PC-3 (cell line): ENCODE results near the gene ZNF839. TPM values are rescaled to one million over a fixed set of nuclear protein-coding genes. Genes with fewer than 3 reads are reported as not detected.

ENCODE experiments used
- ATAC-seq: fragments of 200-7000 bp; cut with Tn5 transposase; 2 replicates; pipeline ENCODE4 v1.9.1; 2020; ENCODE audit warnings: mild to moderate bottlenecking, moderate library complexity
- BruUV-seq: library from RNA; stranded (reverse); fragments of 400-500 nt; replicated peaks from 2 replicates; lab custom pipeline; 2021; lab: Mats Ljungman, UMichigan
- CTCF ChIA-PET: fragments of 300-600 bp; sonication (Branson Sonifier 250); formaldehyde crosslinking; loops from one replicate; lab custom pipeline; 2022; ENCODE audit warnings: antibody characterized with exemption; lab: Charles Lee
- POLR2A ChIA-PET: fragments of 300-600 bp; sonication (Branson Sonifier 250); formaldehyde crosslinking; loops from one replicate; lab custom pipeline; 2022; ENCODE audit warnings: antibody characterized with exemption; ENCODE audit not compliant: unreplicated experiment; lab: Charles Lee
- DNase-seq: peaks from one replicate; pipeline ENCODE4 v3.0.0-alpha.2; 2015
- H2AFZ ChIP-seq: fragments of 300-600 bp; sonication (generic); 2 replicates; pipeline ENCODE4 v1.6.0; 2016; ENCODE audit warnings: antibody characterized with exemption, low read length
- H3F3A ChIP-seq: fragments of 300-600 bp; sonication (generic); one replicate; pipeline ENCODE4 v1.6.0; 2017; ENCODE audit warnings: antibody characterized with exemption, low read length, control low read depth, mild to moderate bottlenecking; ENCODE audit not compliant: unreplicated experiment
- H3K27ac ChIP-seq: fragments of 300-600 bp; sonication (generic); 2 replicates; pipeline ENCODE4 v1.5.1; 2016; ENCODE audit warnings: mild to moderate bottlenecking, low read length
- H3K27me3 ChIP-seq: fragments of 300-600 bp; sonication (generic); 2 replicates; pipeline ENCODE4 v1.6.1; 2016; ENCODE audit warnings: low read length, mixed read lengths
- H3K36me3 ChIP-seq: fragments of 300-600 bp; sonication (generic); 2 replicates; pipeline ENCODE4 v1.6.1; 2016; ENCODE audit warnings: low read depth, mixed run types, low read length, mixed read lengths
- H3K4me1 ChIP-seq: fragments of 300-600 bp; sonication (generic); 2 replicates; pipeline ENCODE4 v1.5.1; 2016; ENCODE audit warnings: low read length; ENCODE audit not compliant: insufficient read depth
- H3K4me2 ChIP-seq: fragments of 300-600 bp; sonication (generic); 2 replicates; pipeline ENCODE4 v1.6.0; 2016; ENCODE audit warnings: low read length
- H3K4me3 ChIP-seq: fragments of 300-600 bp; sonication (generic); 2 replicates; pipeline ENCODE4 v1.5.1; 2016; ENCODE audit warnings: mild to moderate bottlenecking, low read length, mixed read lengths
- H3K79me2 ChIP-seq: fragments of 300-600 bp; sonication (generic); 2 replicates; pipeline ENCODE4 v1.6.1; 2017; ENCODE audit warnings: low read length, mixed read lengths
- H3K9ac ChIP-seq: fragments of 300-600 bp; sonication (generic); 2 replicates; pipeline ENCODE4 v1.6.0; 2016; ENCODE audit warnings: mild to moderate bottlenecking, low read length
- H3K9me2 ChIP-seq: fragments of 300-600 bp; sonication (generic); replicated peaks from 2 replicates; pipeline ENCODE4 v1.6.1; 2016; ENCODE audit warnings: mixed run types, low read length, mixed read lengths
- H3K9me3 ChIP-seq: fragments of 300-600 bp; sonication (generic); 2 replicates; pipeline ENCODE4 v1.6.1; 2016; ENCODE audit warnings: low read length, mixed read lengths
- H4K20me1 ChIP-seq: fragments of 300-600 bp; sonication (generic); 2 replicates; pipeline ENCODE4 v1.6.1; 2016; ENCODE audit warnings: low read length, mixed read lengths
- EZH2 ChIP-seq: fragments of 300-600 bp; sonication (generic); IDR thresholded peaks from one replicate; pipeline ENCODE4 v1.6.1; 2017; ENCODE audit warnings: antibody characterized with exemption, mild to moderate bottlenecking, low read length; ENCODE audit not compliant: unreplicated experiment
- EZH2phosphoT487 ChIP-seq: fragments of 300-600 bp; sonication (generic); IDR thresholded peaks from 2 replicates; pipeline ENCODE4 v1.6.1; 2018; ENCODE audit warnings: mild to moderate bottlenecking, antibody characterized with exemption, low read length, borderline replicate concordance
- intact Hi-C: fragments of 100-400 bp; cut with micrococcal nuclease; formaldehyde crosslinking; loops from 2 replicates; pipeline ENCODE4 v1.9.0; 2023
- total RNA-seq: library from RNA; depleted of rRNA; stranded (reverse); fragments of >200 nt; gene quantifications from 2 replicates; pipeline ENCODE4 v1.2.3, GENCODE V29; 2014
- TF ChIP-seq, protein P1 (sequence below): fragments of 300-600 bp; sonication (generic); conservative IDR thresholded peaks from 2 replicates; pipeline ENCODE4 v1.5.1; 2017; ENCODE audit warnings: antibody characterized with exemption, low read depth, mild to moderate bottlenecking, low read length

ZNF839 gene
- total RNA-seq, 1 experiment from 2014 or later = 13.2 TPM

- TF ChIP-seq, protein P1, sequence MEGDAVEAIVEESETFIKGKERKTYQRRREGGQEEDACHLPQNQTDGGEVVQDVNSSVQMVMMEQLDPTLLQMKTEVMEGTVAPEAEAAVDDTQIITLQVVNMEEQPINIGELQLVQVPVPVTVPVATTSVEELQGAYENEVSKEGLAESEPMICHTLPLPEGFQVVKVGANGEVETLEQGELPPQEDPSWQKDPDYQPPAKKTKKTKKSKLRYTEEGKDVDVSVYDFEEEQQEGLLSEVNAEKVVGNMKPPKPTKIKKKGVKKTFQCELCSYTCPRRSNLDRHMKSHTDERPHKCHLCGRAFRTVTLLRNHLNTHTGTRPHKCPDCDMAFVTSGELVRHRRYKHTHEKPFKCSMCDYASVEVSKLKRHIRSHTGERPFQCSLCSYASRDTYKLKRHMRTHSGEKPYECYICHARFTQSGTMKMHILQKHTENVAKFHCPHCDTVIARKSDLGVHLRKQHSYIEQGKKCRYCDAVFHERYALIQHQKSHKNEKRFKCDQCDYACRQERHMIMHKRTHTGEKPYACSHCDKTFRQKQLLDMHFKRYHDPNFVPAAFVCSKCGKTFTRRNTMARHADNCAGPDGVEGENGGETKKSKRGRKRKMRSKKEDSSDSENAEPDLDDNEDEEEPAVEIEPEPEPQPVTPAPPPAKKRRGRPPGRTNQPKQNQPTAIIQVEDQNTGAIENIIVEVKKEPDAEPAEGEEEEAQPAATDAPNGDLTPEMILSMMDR = no peak
- TF ChIP-seq EZH2 = no peak
- no peak for TF ChIP-seq EZH2phosphoT487
- H3K27ac ChIP-seq = peak overlapping the region; percentile 68
- peak overlapping the region; percentile 92 for H3K9ac ChIP-seq
- H3K4me3 ChIP-seq = peak overlapping the region; percentile 96
- peak; percentile 32 for DNase-seq
- peaks cover 33% of the 10 kb centered on the region for H3K79me2 ChIP-seq
- POLR2A ChIA-PET = no interaction called here
- no peaks in the 10 kb centered on the region for H3F3A ChIP-seq
- 0 out of 2 replicates have a peak, but pooled peaks have one; percentile 1 for ATAC-seq
- no peaks in the 10 kb centered on the region for H3K9me3 ChIP-seq
- H3K4me1 ChIP-seq = peaks cover 39% of the 10 kb centered on the region
- H3K9me2 ChIP-seq = no peaks in the 10 kb centered on the region
- H3K36me3 ChIP-seq = no peaks in the 10 kb centered on the region
- peak overlapping the region; percentile 80 for H2AFZ ChIP-seq
- H3K4me2 ChIP-seq = peak overlapping the region; percentile 99
- CTCF ChIA-PET = no interaction called here
- H4K20me1 ChIP-seq = no peaks in the 10 kb centered on the region
- H3K27me3 ChIP-seq = no peaks in the 10 kb centered on the region
- intact Hi-C loops = no loop called here
- no TSS peak for BruUV-seq
Observed at GRCh38 chr14:102320033-102320660, 601 bp downstream of the ZNF839 start.

DNA sequence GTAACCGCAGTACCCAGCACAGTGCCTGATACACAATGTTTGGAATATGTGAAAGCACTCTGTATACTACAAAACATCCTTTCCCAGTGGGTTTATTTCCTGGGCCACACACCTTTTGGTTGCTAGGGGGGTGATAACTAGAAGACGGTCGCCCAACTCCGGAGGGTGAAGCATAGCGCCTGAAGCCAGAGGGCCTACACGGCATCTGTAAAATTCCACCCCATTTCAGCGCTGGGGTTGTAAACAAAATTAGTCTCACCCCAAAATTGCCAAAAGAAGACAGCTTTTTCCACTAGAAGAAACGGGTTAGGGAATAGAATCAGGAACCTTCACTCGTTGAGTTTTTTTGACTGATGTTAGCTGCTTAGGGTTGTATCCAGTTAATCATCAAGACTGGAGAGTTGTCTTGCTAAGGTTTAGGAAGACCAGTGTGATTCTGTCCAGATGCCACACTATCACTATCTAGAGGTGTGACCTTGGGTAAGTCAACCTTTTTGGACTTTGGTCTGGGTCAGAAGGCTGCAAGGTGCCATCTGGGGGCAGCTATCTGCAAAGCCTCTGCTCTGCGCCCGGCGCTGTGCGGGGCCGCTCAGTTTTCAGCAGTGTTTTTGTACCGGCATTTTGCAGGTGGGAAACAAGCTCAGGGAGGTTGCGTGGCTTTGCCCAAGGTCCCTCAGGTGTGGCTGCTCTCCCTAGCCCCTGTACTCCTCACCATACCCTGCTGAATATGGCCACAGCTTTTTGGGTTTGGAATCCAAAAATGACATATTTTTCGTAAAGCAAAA, 1.3 kb downstream of the ZNF839 start:
- ChIA-PET CTCF (interaction anchor here (0.8 kb wide), 1 partner anchor 100 kb away, joined by 4 read pairs; no protein-coding TSS in a partner anchor), POLR2A (no interaction called here)
- ATAC-seq (no peak), DNase-seq (no peak)
- H4K20me1 ChIP-seq = no peaks in the 10 kb centered on the region
- H3F3A ChIP-seq = no peaks in the 10 kb centered on the region
- peak overlapping the region; percentile 96 for H3K4me3 ChIP-seq
- no peaks in the 10 kb centered on the region for H3K27me3 ChIP-seq
- H3K36me3 ChIP-seq = peaks cover 3% of the 10 kb centered on the region; the same call in 1 of the 2 replicates
- peak overlapping the region; percentile 99 for H3K4me2 ChIP-seq
- peak overlapping the region; percentile 80; the same call in 1 of the 2 replicates for H2AFZ ChIP-seq
- intact Hi-C loops = no loop called here
- H3K27ac ChIP-seq = no peak overlapping the region
- peaks cover 33% of the 10 kb centered on the region for H3K79me2 ChIP-seq
- H3K4me1 ChIP-seq = peaks cover 35% of the 10 kb centered on the region
- H3K9me3 ChIP-seq = no peaks in the 10 kb centered on the region
- no peak for TF ChIP-seq EZH2
- TF ChIP-seq, protein P1 = no peak
- no peak for TF ChIP-seq EZH2phosphoT487
- peak overlapping the region; percentile 92 for H3K9ac ChIP-seq
- H3K9me2 ChIP-seq = no peaks in the 10 kb centered on the region
- no TSS peak for BruUV-seq
